Panc1 (cell line): ENCODE data around the gene NDUFB11. TPM values are rescaled to one million over a fixed set of nuclear protein-coding genes. Genes with fewer than 3 reads are reported as not detected.

Source experiments
- ATAC-seq: fragments of 200-7000 bp; cut with Tn5 transposase; 2 replicates; pipeline ENCODE4 v1.9.1; 2020; ENCODE audit warnings: mild to moderate bottlenecking, moderate library complexity
- BruUV-seq: library from RNA; stranded (reverse); fragments of 400-500 nt; replicated peaks from 2 replicates; lab custom pipeline; 2021; lab: Mats Ljungman, UMichigan
- CTCF ChIA-PET: fragments of 300-600 bp; sonication (Branson Sonifier 250); formaldehyde crosslinking; loops from one replicate; lab custom pipeline; 2022; ENCODE audit warnings: antibody characterized with exemption; lab: Charles Lee
- POLR2A ChIA-PET: fragments of 300-600 bp; sonication (Branson Sonifier 250); formaldehyde crosslinking; loops from one replicate; lab custom pipeline; 2022; ENCODE audit warnings: antibody characterized with exemption; lab: Charles Lee
- DNase-seq: peaks from one replicate; pipeline ENCODE4 v3.0.0-alpha.2; 2010; ENCODE audit warnings: low read depth, low spot score
- H3K27ac ChIP-seq: 2 replicates; pipeline ENCODE4 v1.5.1; 2011; ENCODE audit warnings: mild to moderate bottlenecking, low read length, inconsistent platforms
- H3K27me3 ChIP-seq: fragments of 200-500 bp; sonication (Bioruptor generic); 2 replicates; pipeline ENCODE4 v1.6.0; 2014; ENCODE audit warnings: low read length, inconsistent platforms; ENCODE audit not compliant: control insufficient read depth, insufficient read depth
- H3K36me3 ChIP-seq: fragments of 200-500 bp; sonication (Bioruptor generic); 2 replicates; pipeline ENCODE4 v1.5.1; 2014; ENCODE audit warnings: inconsistent platforms, mild to moderate bottlenecking, low read length, moderate library complexity; ENCODE audit not compliant: control insufficient read depth, insufficient read depth
- H3K4me1 ChIP-seq: 2 replicates; pipeline ENCODE4 v1.5.1; 2011; ENCODE audit warnings: inconsistent platforms, mild to moderate bottlenecking, low read length, moderate library complexity; ENCODE audit not compliant: control insufficient read depth, insufficient read depth
- H3K4me3 ChIP-seq, 2 experiments: 2 replicates each; pipeline ENCODE4 v1.5.1; 2011 to 2012; ENCODE audit warnings: low read depth in 2 of 2, low read length in 2 of 2, mild to moderate bottlenecking in 2 of 2, inconsistent platforms in 1 of 2, moderate library complexity in 1 of 2
- H3K9me3 ChIP-seq: fragments of 200-500 bp; sonication (Bioruptor generic); 2 replicates; pipeline ENCODE4 v1.5.1; 2014; ENCODE audit warnings: low read depth, mild to moderate bottlenecking, inconsistent platforms, low read length, moderate library complexity; ENCODE audit not compliant: control insufficient read depth, insufficient read depth
- CTCF ChIP-seq: fragments of 450-650 bp; IDR thresholded peaks from 2 replicates; pipeline ENCODE4 v1.5.1; 2017; ENCODE audit warnings: mild to moderate bottlenecking
- POLR2AphosphoS5 ChIP-seq: IDR thresholded peaks from 2 replicates; pipeline ENCODE4 v1.6.1; 2012; ENCODE audit warnings: mild to moderate bottlenecking, low read depth, low read length, moderate library complexity
- REST ChIP-seq, 2 experiments: IDR thresholded peaks; 2 replicates each; pipeline ENCODE4 v1.6.1; 2011 to 2012; ENCODE audit warnings: low read depth in 2 of 2, control low read depth in 1 of 2, low read length in 1 of 2, mild to moderate bottlenecking in 1 of 2, moderate library complexity in 1 of 2; ENCODE audit not compliant: insufficient read depth in 1 of 2
- SIN3A ChIP-seq: IDR thresholded peaks from 2 replicates; pipeline ENCODE4 v1.6.1; 2012; ENCODE audit warnings: low read depth, mild to moderate bottlenecking, low read length, moderate library complexity, borderline replicate concordance; ENCODE audit not compliant: insufficient read depth
- TCF7L2 ChIP-seq: IDR thresholded peaks from 2 replicates; pipeline ENCODE4 v1.6.1; 2011; ENCODE audit warnings: mild to moderate bottlenecking, low read depth, low read length, inconsistent platforms
- in situ Hi-C: cut with HindIII; loops from 2 replicates; pipeline ENCODE4 v1.10.0; 2016; ENCODE audit warnings: low sequenced_read_pairs, low pct_unique_long_range_greater_than_20kb
- intact Hi-C: fragments of 100-400 bp; cut with micrococcal nuclease; formaldehyde crosslinking; loops from one replicate; pipeline ENCODE4 v1.10.0; 2022; ENCODE audit not compliant: unreplicated experiment
- total RNA-seq: library from RNA; stranded (reverse); gene quantifications from one replicate; pipeline ENCODE4 v1.2.1, GENCODE V29; 2021; ENCODE audit not compliant: unreplicated experiment

NDUFB11 gene
- total RNA-seq, 1 experiment from 2014 or later, result 109 TPM

GRCh38 chrX:47191331-47191730, 46.8 kb upstream of the NDUFB11 start:
- peak; percentile 21; the same call in 1 of the 2 replicates for ATAC-seq
- H3K9me3 ChIP-seq, result no peaks in the 10 kb centered on the region
- TF ChIP-seq POLR2AphosphoS5, result no peak
- no peak for TF ChIP-seq CTCF
- TF ChIP-seq TCF7L2, result 0 out of 2 replicates have a peak, but pooled peaks have one; percentile 13
- TF ChIP-seq REST (IDR thresholded peaks at IDR 0.05; ENCODE audit: insufficient read depth in 1 of 2, low read depth in 2 of 2, low read length in 1 of 2), result no peak
- no peak for TF ChIP-seq SIN3A
- H3K4me3 ChIP-seq, result peak overlapping the region; percentile 72 to 73
- no TSS peak for BruUV-seq
- no peak for DNase-seq
- peak overlapping the region; percentile 85 for H3K27ac ChIP-seq
- ChIA-PET CTCF (interaction anchor here (0.6 to 1.0 kb wide), 2 partner anchors 61 to 332 kb away, joined by 3 read pairs; no protein-coding TSS in a partner anchor), POLR2A (interaction anchor here (0.6 kb wide), 1 partner anchor 33 kb away, joined by 11 read pairs; no protein-coding TSS in a partner anchor)
- peaks cover 2% of the 10 kb centered on the region for H3K36me3 ChIP-seq
- H3K4me1 ChIP-seq, result peaks cover 24% of the 10 kb centered on the region
- in situ Hi-C loops (no loop called here), intact Hi-C loops (loop anchor here (10.0 kb wide), 2 partner anchors 193 to 333 kb away; no protein-coding TSS in a partner anchor)
- H3K27me3 ChIP-seq, result no peaks in the 10 kb centered on the region

- in situ Hi-C loops, result no loop called here
- H3K27me3 ChIP-seq, result no peaks in the 10 kb centered on the region
- peaks cover 17% of the 10 kb centered on the region for H3K4me1 ChIP-seq
- no peaks in the 10 kb centered on the region for H3K9me3 ChIP-seq
- peaks cover under 1% of the 10 kb centered on the region; the same call in 1 of the 2 replicates for H3K36me3 ChIP-seq
- H3K27ac ChIP-seq, result peak overlapping the region; percentile 85
- peak; percentile 60 for DNase-seq
- CTCF ChIA-PET, result interaction anchor here (0.6 to 1.0 kb wide), 3 partner anchors 62 to 333 kb away, joined by 3 to 5 read pairs (median 3); no protein-coding TSS in a partner anchor
- intact Hi-C loops, result loop anchor here (10.0 kb wide), 2 partner anchors 194 to 334 kb away; no protein-coding TSS in a partner anchor
- BruUV-seq, result no TSS peak
- TF ChIP-seq TCF7L2 (peak; percentile 41; the same call in 1 of the 2 replicates), POLR2AphosphoS5 (peak; percentile 70), CTCF (no peak), REST (IDR thresholded peaks at IDR 0.05; ENCODE audit: insufficient read depth in 1 of 2, low read depth in 2 of 2, low read length in 1 of 2) (0 out of 4 replicates have a peak, but pooled peaks of 1 of the 2 experiments have one; percentile 25), SIN3A (no peak)
- peak overlapping the region; percentile 72 to 73 for H3K4me3 ChIP-seq
- peak; percentile 86 for ATAC-seq
- POLR2A ChIA-PET, result interaction anchor here (0.6 kb wide), 1 partner anchor 39 kb away, joined by 16 read pairs; no protein-coding TSS in a partner anchor
Observed at GRCh38 chrX:47190445-47191269, 46.2 kb upstream of the NDUFB11 start.
